Activated CD4-positive, alpha-beta T cell treated with anti-CD3 and anti-CD28 coated beads, Interleukin-2, Interleukin-6, amounts not matched to agents 100 ng/mL and 50 ng/mL, durations not matched to agents 16 hours and 8 hours (primary cell): ENCODE data around the gene PRKAA2.

Experiments
- DNase-seq: peaks from one replicate; pipeline ENCODE4 v3.0.0-alpha.2; 2020

PRKAA2 gene

GRCh38 chr1:56655991-56656613 is 11.0 kb downstream of the PRKAA2 start:
- no peak for DNase-seq

DNA sequence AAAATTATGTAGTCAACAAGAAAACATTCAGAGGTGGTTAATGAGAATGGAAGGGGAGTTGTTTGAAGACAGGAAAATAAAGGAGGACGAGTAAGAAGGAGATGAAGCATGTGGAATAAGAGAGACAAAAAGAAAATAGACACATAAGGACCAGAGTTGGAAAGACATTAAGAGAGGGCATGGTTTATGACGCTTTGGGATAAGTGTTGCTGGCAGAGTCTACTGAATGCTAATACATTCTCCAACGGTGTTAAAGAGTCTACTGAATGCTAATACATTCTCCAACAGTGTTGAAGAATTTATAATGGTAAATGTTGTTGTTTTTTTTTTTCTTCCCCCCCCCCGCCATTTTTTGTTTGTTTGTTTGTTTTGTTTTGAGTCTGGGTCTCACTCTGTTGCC is 13.1 kb downstream of the PRKAA2 start:
- DNase-seq, result no peak

GRCh38 chr1:56660293-56660692 is 15.2 kb downstream of the PRKAA2 start:
- DNase-seq, result no peak

DNA sequence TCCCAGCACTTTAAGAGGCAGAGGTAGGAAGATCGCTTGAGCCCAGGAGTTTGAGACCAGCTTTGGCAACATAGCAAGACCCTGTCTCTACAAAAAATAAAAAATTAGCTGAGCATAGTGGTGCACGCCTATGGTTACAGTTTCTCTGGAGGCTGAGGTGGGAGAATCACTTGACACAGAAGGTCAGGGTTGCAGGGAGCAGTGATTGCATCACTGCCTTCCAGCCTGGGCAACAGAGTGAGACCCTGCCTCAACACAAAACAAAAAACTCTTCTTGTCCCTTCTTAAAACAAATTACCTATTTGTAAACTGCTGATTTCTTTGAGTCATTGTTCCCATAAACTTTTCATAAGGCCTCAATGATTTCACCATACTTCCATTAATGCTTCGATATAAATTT is 18.7 kb downstream of the PRKAA2 start:
- DNase-seq, result no peak

DNA sequence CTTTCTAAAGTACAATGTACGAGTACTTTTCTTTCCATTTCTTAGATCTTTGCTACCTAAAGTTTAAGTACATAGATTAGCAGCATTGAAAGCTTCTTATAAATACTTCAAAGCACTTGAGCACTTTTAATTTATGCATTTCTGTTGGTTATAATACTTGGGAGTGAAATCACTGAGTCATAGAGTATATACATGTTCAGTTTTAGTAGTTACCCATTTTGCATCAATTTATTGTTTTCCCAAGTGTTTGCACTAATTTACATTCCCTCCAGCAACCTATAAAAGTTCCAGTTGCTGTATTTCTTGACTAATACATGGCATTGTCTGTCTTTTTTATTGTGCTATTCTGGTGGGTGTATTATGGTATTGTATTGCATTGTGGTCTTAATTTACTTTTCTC is 20.3 kb downstream of the PRKAA2 start:
- no peak for DNase-seq

DNA sequence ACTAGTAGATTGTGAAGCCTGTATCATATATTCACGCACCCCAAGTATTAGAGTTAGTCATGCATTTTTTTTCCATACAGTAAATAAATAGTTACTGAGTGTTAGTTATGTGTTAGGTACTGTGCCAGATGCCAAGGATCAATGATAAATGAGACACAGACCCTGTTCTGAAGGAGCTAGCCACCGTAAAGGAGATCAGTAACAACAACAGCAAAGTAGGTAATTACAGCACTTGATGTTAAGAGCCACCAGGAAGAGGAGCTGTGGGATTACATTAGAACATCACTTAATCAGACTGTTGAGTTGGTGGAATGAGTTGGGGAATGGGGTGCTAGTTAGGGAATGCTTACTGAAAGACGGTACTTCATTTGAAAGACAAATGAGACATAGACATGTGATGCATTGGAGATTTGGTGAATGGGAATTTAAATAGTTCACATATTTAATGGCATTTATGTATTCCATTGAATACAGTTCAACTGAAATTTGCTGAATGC is 21.0 kb downstream of the PRKAA2 start:
- DNase-seq, result no peak

DNA sequence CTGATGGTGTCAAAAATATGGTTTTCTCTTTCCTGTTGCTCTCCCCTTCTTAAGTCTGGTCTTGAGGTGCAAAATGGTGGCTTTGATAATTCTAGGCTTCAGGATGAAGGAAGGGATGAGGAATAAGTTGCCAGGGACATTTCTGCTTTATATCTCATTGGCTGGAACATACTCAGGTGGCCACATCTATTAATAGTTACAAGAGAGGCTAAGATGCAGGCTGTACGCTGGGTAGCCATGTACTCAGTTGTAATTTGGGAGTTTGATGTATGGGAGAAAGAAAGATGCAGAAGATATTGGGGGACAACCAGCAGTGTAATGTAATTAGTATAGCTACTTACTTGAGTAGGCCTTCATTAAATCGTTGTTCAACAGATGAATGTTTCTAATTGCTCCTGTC is 25.2 kb downstream of the PRKAA2 start:
- DNase-seq, result no peak

GRCh38 chr1:56671085-56671484 is 26.0 kb downstream of the PRKAA2 start:
- no peak for DNase-seq

DNA sequence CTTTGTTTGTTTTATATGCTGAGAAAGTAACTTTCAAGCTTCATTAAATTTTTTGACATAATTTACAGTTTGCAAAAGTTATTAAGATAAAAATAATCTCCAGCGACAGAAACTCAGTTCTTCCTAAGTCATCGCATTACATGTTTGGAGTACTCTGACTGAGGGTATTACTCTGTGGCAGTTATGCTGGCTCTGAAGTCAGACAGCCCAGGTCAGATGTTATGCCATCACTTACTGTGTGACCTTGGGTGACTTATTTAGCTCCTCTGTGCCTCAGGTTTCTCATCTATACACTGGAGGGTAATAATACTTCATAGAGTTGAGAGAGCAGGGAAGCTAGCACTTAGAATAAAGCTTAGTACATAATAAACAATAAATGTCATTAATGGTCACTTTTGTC is 26.4 kb downstream of the PRKAA2 start:
- DNase-seq, result no peak

- no peak for DNase-seq
Measured at GRCh38 chr1:56672579-56672978, 27.5 kb downstream of the PRKAA2 start.

GRCh38 chr1:56675763-56676162 is 30.6 kb downstream of the PRKAA2 start:
- no peak for DNase-seq

GRCh38 chr1:56676571-56677035 is 31.5 kb downstream of the PRKAA2 start:
- no peak for DNase-seq

DNA sequence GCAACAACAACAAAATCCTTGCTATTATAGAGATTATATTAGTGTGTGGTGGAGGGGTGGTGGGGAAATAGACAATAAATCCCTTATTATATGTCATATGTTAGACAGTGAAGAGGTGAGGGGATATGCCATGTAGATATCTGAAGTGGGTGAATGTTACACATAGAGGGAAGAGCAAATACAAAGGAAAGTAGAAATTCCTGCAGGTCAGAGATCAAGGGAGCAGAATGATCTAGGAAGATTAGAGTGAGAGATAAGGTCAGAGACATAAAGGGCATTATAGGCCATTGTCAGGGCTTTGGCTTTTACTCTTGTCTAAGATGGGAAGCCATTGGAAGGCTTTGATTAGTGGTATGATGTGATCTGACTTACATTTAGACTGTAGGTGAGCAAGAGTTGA is 38.5 kb downstream of the PRKAA2 start:
- no peak for DNase-seq

- no peak for DNase-seq
Measured at GRCh38 chr1:56686169-56686568, 41.1 kb downstream of the PRKAA2 start.

- peak; percentile 57 for DNase-seq
Measured at GRCh38 chr1:56688522-56689026, 43.5 kb downstream of the PRKAA2 start.

- DNase-seq, result no peak
Measured at GRCh38 chr1:56696663-56697062, 51.5 kb downstream of the PRKAA2 start.

- DNase-seq, result no peak
Measured at GRCh38 chr1:56703747-56704146, 58.6 kb downstream of the PRKAA2 start.

DNA sequence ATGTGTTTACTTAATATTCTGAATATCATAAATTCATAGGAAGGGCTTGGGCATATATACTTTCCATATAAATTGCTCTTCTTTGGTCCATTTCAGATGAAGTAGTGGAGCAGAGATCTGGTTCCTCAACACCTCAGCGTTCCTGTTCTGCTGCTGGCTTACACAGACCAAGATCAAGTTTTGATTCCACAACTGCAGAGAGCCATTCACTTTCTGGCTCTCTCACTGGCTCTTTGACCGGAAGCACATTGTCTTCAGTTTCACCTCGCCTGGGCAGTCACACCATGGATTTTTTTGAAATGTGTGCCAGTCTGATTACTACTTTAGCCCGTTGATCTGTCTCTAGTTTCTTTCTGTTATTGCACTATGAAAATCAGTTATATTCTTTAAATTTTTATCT is 62.3 kb downstream of the PRKAA2 start:
- no peak for DNase-seq

- peak; percentile 43 for DNase-seq
Measured at GRCh38 chr1:56709269-56709880, 64.3 kb downstream of the PRKAA2 start.

- no peak for DNase-seq
Measured at GRCh38 chr1:56709995-56710394, 64.9 kb downstream of the PRKAA2 start.

- no peak for DNase-seq
Measured at GRCh38 chr1:56710646-56711045, 65.5 kb downstream of the PRKAA2 start.

GRCh38 chr1:56712150-56712549 is 67.0 kb downstream of the PRKAA2 start:
- DNase-seq, result no peak

DNA sequence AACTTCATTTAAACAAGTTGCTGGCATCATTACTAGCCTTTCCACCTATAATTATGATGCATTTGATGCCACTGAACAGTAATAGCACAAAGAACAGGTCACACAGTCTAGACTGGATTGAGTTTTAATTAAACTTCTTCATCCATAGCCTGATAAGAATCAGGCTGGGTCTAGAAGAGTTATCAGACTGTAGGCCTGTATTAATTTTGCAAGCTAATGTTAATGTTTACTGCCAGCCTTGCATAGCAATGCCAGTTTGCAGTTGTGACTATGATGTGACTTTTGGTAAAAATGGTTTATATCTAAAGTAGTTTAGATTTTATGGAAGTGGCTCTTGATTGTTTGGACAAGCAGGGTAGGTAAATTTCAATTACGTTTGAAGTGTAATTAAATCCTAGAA is 68.0 kb downstream of the PRKAA2 start:
- DNase-seq, result no peak

DNA sequence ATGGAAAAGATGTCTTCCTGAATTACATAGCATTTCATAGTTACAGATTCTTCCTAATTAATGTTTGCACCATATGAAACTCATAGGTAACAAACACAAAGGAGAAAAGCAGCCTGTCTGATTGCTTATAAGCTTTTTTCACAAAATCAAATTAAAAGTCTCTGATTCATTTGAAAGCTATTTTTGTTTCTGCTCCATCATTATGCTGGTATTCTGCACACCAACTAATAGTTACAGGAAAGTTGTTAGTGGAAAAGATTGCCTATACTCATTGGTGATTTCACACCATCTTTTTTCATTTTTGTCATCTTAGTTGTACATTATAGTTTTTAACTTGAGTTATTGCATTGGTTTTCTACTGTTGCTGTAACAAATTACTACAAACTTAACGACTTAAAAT is 70.0 kb downstream of the PRKAA2 start:
- DNase-seq, result no peak

DNA sequence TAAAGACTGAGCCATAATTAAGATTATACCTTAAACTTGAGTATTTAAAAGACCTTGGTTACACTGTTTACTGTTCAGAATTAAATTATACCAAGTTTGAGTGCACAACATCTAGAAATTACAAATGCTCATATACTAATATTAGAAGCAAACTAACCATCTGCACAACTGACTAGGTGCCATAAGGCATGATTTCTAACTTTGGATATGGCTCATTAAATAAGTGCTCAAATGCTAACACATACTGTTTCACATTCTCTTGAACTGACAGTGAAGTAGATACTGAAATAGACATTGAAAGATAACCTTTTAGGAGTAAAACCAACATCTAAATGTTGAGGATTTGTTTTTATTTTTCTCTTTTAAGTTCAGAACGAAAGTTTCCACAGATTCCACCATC is 74.1 kb downstream of the PRKAA2 start:
- no peak for DNase-seq
